HG03139 (cell line): Measurements from ENCODE around the gene ZNF512B.
"Not testable (repeated sequence)": the region's sequence is repeated elsewhere in the genome, so short reads cannot be mapped to it uniquely, and the experiment has no call there.

Experiments used
- ATAC-seq: cut with Tn5 transposase; IDR thresholded peaks from one replicate; pipeline ENCODE4 v1.9.1; 2021; ENCODE audit not compliant: unreplicated experiment

Gene ZNF512B

DNA sequence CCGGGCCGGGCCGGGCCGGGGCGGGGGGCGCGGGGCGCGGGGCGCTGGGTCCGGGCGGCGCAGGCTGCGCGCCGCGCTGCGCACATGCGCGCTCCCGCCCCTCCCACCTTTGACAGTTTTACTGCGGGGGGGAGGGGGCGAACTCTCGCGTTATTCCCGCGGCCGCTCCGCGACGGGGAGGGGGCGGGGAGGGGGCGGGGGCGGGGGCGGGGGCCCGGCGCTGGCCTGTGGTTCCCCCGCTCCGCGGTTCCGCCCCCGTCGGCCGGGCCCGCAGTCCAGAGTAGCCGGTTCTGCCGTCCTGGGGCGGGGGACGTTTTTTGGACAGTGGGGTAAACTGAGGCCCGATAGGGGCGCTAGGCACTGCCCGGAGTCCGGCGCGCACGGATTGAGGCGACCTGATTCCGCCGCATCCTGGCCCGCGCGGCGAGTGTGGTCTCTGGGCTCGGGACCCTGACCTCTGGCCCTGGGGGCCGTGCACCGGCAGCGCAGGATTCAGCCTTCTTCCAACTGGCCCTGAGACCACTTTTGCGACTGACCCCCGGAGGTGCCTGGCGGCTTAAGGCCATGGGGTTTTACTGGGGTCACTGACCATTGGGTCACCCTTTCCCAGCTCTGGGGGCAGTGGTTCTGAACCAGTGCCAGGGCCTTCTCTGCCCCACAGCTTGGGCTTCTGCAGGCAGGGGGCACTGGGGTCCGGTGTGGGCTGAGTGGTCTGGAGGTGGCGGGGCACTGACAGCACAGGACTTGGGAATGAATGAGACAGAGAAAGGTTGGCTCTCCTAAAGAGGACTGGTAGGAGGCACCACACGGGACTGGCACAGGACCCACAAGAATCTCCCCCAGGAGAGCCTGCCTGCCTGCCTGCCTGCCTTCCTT lies at the start of gene ZNF512B:
Gene ZNF512B (minus strand): TSS at position 93 of the 876 bp plus-strand sequence. CDS start 1,980 bp downstream, outside the sequence.
- no peak for ATAC-seq

DNA sequence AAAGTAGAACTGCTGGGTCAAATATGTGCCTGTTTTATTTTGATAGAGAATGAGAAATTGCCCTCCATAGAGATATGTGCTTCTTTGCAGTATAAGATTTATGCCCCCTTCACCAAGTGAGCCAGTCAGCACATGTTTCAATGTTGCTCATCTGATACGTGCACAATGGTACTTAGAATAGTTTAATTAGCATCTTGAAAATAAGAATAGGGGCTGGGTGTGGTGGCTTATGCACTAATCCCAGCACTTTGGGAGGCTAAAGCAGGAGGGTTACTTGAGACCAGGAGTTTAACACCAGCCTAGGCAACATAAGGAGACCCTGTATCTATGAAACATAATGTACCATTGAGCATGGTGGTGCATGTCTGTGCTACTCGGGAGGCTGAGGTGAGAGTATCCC lies 45.9 kb upstream of the ZNF512B start:
- no peak for ATAC-seq

DNA sequence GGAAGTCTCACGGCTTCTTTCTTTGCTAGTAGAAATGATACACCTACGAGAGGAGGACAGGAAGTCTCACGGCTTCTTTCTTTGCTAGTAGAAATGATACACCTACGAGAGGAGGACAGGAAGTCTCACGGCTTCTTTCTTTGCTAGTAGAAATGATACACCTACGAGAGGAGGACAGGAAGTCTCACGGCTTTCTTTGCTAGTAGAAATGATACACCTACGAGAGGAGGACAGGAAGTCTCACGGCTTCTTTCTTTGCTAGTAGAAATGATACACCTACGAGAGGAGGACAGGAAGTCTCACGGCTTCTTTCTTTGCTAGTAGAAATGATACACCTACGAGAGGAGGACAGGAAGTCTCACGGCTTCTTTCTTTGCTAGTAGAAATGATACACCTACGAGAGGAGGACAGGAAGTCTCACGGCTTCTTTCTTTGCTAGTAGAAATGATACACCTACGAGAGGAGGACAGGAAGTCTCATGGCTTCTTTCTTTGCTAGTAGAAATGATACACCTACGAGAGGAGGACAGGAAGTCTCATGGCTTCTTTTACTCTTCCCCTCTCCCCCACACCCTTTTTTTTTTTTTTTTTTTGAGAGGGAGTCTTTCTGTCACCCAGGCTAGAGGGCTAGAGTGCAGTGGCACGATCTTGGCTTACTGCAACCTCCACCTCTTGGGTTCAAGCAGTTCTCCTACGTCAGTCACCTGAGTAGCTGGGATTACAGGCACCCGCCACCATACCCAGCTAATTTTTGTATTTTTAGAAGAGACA lies 42.8 kb upstream of the ZNF512B start:
- ATAC-seq: not testable (repeated sequence)

GRCh38 chr20:64011366-64011779 lies 41.6 kb upstream of the ZNF512B start:
- ATAC-seq: no peak

DNA sequence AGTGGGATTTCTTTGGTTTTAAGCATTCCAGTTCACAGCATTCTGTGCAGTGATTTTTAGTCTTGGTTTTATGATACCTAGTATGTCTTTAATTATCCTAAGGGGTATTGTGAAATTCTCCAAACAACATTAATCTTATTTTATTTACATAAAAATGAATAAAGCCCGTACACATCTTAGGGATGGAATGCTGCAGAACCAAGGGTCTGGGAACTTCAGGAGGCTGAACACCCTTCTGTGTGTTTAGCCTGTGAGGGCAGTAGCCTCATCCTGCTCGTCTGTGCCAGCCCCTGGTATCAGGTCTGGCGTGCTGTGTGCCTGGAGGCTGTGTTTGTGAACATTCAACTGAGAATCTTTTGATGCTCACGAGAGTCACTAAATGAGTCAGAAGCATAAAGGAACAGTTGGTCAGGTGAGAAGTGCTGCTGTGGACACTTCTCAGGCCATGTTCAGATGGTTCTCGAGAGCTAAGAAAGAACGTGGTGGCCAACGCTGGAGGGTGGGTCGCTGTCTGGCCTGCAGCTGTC lies 41.0 kb upstream of the ZNF512B start:
- no peak for ATAC-seq

DNA sequence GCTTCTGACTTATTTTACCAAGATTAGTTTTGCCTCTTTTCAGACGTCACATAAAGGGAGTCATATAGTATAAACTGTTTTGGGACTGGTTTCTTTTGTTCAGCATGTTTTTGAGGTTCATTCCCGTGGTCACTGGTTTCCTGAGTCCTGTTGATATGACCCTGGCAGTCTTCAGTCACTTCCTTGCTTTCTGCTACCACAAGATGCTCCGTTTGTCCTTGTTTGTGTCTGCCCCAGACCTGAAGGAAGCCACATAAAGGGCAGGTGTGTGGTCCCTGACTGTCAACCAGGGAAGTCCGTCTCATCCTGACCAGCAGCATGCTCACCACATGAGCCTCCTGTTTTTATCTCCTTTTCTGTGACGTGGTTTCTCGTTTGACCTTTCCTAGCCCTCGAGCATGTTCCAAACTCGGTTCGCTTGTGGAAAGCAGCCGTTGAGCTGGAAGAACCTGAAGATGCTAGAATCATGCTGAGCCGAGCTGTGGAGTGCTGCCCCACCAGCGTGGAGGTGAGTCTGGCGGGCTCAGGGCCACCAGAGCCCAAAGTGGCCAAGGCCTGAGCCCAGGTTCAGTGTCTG lies 40.2 kb upstream of the ZNF512B start:
- no peak for ATAC-seq

DNA sequence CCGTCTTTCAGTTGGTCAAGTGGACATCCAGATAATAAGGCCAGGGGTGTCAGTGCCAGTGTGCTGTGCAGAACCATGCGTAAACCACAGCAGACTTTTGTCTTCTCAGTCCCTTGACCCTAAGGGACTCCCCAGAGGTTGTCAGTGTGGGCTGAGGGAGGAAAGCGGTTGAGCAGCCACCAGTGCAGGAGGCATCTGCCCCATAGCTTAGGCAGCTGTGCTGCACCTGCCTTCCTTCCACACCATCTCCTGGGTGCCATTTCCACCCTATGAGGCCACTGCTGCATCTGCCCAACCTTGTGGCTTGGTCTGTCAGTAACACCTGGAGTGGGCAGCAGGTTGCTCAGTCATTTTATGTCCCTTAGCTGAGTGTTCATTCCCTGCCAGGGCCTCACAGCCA lies 37.2 kb upstream of the ZNF512B start:
- ATAC-seq: no peak

- no peak for ATAC-seq
Observed at GRCh38 chr20:64006490-64006889, 36.8 kb upstream of the ZNF512B start.

- ATAC-seq: no peak
Observed at GRCh38 chr20:64005394-64005793, 35.7 kb upstream of the ZNF512B start.

DNA sequence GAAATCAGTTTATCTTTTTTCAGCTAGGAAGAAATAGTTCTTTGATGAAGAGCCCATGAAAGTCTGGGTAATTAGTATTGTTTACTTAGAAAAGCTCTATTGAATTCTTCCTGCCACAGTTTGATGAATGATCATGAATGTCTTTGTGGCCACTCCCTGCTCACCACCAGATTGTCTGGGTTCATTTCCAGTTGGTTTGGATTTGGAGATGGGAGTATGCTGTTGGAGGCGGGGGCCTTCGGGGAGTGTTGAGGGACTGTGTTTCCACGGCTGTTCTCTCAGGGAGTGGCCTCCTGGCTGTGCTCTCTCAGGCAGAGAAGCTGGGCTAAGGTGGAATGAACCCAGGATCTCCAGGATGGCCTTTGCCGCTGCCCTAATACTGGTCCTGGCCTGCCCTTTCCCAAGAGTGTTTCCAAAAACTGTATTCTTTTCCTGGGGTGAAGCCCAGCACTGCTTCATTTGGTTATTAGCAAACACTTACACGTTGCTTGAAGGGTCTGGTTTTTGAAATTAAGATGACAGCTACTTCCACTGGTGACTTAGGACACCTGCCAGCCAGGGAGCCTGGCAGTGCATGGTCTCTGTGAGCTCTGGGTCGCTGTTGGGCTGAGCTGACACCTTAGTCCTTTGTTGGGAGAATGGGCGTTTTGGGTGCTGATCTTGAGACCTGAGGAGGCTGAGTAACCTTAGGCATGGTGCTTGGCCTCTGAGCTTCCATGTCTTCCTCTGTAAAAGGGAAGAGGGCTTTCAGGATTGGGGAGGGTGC lies 34.4 kb upstream of the ZNF512B start:
- ATAC-seq: no peak

- no peak for ATAC-seq
Observed at GRCh38 chr20:64001607-64002011, 31.9 kb upstream of the ZNF512B start.

- ATAC-seq: no peak
Observed at GRCh38 chr20:64000906-64001305, 31.2 kb upstream of the ZNF512B start.

DNA sequence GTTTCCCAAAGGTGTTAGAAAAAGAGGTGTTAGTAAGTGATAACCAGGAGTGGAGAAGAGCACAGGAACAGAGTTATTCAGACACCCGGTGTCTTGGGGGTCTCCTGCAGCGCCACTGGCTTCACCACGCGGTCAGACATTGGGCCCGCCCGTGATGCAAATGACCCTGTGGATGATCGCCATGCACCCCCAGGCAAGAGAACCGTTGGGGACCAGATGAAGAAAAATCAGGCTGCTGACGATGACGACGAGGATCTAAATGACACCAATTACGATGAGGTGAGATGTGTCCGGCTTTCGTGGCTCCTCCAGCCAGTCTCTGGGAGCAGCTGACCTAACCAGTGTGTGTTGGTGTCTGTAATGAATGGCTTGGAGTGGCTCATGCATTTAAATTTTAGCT lies 13.2 kb upstream of the ZNF512B start:
- no peak for ATAC-seq

DNA sequence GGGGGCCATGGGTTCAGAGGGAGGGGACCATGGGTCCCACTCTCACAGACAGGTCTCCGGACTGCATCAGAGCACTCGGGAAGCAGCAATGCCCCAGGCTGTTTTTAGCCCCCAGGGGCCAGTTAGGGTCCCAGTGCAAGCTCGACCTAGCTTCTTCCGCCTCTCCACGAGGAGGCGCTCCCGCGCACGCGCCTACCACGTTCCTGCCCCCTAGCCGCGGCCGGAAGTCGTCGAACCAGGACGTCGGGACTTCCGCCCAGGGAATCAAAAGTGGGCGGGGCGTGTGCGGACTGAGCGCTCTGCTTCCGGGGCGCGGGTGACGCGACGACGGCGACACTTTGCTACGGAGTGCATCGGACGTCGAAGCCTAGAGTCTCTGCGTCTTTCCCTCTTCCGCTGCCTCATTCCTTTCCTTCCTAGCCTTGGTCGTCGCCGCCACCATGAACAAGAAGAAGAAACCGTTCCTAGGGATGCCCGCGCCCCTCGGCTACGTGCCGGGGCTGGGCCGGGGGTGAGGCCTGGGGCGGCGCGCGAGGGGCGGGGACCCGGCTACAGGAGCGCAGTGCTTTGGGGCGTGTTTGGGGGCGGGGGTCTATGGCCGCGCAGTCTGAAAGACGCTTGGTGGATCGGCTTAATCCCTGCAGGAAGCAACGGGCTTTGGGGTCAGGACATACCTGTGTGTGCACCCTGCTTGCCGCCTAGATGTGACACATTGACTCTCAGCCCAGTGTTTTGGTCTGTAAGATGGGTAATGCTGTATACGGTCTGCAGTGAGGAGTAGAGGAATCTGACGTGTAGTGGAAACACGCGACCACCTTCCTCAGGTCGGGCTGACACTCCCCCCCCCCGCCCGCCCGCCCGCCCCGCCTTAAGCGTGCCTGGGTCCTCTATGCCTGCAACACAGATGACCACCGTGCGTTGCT lies 11.3 kb upstream of the ZNF512B start, which contains the start of gene PRPF6:
Gene PRPF6 (plus strand): TSS at position 327 of the 923 bp plus-strand sequence. CDS start 114 bp downstream, at position 441.
- ATAC-seq: peak; percentile 42

GRCh38 chr20:63980317-63980805 lies 10.6 kb upstream of the ZNF512B start:
- peak; percentile 5 for ATAC-seq

DNA sequence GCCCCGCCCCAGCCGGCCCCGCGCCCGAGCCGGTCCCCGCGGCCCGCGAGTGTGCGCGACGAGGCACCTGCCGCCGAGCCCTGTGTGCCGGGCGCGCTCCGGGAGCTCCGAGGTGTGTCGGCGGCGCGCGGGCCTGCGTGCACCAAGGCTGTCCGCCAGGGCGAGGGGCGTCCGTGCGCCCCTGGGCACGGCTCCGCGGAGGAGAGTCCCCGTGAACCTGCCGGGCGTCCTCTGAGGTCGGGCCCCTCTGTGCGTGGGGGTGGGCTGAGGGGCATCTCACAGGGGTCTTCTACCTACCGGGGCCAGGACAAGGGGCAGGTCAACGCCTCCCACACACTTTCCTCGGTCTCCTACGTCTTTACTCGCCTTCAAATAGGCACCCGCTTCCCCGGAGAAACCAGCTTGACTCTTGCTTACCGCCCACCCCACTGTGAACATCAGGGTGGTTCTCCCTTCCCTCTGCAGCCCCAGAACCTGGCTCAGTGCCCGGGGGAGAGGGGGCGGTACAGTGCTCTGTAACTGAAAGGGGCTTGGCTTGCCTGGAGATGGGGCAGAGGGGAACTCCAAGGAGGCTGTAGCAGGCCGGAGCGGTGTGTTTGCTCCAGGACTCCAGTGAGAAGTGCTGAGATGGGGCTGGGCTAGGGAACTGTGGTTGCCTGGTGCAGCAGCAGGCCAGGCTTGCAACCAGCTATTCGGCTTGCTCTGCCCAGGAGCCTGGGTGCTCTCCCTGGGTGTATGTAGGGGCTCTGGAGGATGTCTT lies 10.0 kb upstream of the ZNF512B start, which contains the start of gene SAMD10:
Gene SAMD10 (minus strand): TSS at position 86 of the 760 bp plus-strand sequence. CDS start 175 bp downstream, outside the sequence.
- no peak for ATAC-seq

GRCh38 chr20:63979229-63979556 lies 9.5 kb upstream of the ZNF512B start:
- no peak for ATAC-seq
